ENCODE results near the gene BEND3.
A peak's percentile ranks its signal among the peaks of the same experiment; 100 is the strongest.
"Not testable (repeated sequence)": the region's sequence is repeated elsewhere in the genome, so short reads cannot be mapped to it uniquely, and the experiment has no call there.

BEND3 gene

DNA sequence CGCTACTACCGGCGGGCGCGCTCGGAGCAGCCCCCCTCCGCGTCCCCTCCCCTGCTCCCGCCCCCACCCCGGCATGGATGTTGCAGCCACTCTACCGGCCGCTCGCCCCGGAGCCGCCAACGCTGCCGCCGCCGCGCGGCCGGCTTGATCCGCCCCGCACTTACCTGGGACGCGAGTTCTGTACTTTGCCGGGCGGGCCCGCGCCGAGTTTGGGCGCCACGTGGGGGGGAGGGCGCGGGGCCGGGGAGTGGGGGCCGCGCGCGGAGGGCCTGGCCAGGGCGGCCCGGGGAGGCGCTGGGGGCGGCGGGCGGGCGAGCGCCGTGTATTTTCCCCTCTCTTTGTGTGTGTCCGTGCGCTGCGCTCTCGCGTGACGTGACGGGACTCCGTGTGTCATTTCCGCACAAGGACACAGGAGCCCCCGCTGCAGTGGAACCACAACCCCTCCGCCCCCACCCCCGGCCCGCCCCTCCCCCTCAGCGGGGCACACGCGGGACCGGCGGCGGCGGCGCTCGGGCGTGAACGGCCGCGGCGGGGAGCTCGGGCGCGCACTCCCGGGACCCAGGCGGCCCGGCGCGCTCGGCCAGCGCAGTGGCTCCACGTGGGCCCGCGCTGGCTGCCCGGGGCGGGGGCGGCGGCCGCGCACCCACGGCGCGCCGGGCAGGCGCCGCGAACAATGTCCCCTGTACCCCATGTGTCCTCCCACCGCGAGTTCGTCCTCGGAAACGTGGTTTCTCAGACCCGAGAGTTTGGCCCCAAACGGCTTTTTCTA is at the start of gene BEND3:
Gene BEND3 (minus strand): TSS at position 590 of the 769 bp plus-strand sequence. CDS start 16,230 bp downstream, outside the sequence.
- peak within 1 kb of the TSS; percentile 75 for H3K27ac Mint-ChIP-seq
- H3K36me3 Mint-ChIP-seq (ENCODE audit: low read depth) = no peaks in the 10 kb centered on the region
- H3K4me3 Mint-ChIP-seq = peak within 1 kb of the TSS; percentile 82
- peak; percentile 39 for DNase-seq (ENCODE audit: low spot score)
- peaks cover 13% of the 10 kb centered on the region for H3K27me3 Mint-ChIP-seq (ENCODE audit: low read depth)
- H3K9me3 Mint-ChIP-seq = no peaks in the 10 kb centered on the region
- H3K4me1 Mint-ChIP-seq (ENCODE audit: low read depth) = peaks cover 14% of the 10 kb centered on the region

DNA sequence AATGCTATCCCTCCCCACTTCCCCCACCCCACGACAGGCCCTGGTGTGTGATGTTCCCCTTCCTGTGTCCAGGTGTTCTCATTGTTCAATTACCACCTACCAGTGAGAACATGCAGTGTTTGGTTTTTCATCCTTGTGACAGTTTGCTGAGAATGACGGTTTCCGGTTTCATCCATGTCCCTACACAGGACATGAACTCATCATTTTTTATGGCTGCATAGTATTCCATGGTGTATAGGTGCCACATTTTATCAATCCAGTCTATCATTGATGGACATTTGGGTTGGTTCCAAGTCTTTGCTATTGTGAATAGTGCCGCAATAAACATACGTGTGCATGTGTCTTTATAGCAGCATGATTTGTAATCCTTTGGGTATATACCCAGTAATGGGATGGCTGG is 49.0 kb upstream of the BEND3 start:
- not testable (repeated sequence) for H3K4me3 Mint-ChIP-seq; H3K27ac Mint-ChIP-seq; H3K4me1 Mint-ChIP-seq (ENCODE audit: low read depth); H3K9me3 Mint-ChIP-seq; H3K27me3 Mint-ChIP-seq (ENCODE audit: low read depth); H3K36me3 Mint-ChIP-seq (ENCODE audit: low read depth); DNase-seq (ENCODE audit: low spot score)

DNA sequence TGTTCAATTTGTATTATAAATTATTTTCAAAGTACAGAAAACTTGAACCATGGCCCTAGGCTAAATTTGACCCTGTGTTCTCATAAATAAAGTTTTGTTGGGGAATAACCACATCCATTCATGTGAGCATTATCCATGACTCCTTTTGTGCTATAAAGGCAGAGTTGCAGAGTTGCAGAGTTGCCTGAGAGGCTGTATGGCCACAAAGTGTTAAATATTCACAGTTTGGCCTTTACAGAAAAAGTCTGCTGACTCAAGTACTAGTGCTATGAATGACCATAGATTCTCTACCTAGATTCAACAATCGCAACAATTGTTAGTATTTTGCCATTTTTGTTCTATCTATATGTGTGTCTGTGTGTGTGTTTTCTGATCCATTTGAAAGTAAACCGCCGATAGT is 46.2 kb upstream of the BEND3 start:
- Mint-ChIP-seq H3K36me3 (ENCODE audit: low read depth) (no peaks in the 10 kb centered on the region), H3K27ac (no peak overlapping the region), H3K4me3 (no peak overlapping the region), H3K27me3 (ENCODE audit: low read depth) (no peaks in the 10 kb centered on the region), H3K9me3 (no peaks in the 10 kb centered on the region), H3K4me1 (ENCODE audit: low read depth) (no peaks in the 10 kb centered on the region)
- no peak for DNase-seq (ENCODE audit: low spot score)

DNA sequence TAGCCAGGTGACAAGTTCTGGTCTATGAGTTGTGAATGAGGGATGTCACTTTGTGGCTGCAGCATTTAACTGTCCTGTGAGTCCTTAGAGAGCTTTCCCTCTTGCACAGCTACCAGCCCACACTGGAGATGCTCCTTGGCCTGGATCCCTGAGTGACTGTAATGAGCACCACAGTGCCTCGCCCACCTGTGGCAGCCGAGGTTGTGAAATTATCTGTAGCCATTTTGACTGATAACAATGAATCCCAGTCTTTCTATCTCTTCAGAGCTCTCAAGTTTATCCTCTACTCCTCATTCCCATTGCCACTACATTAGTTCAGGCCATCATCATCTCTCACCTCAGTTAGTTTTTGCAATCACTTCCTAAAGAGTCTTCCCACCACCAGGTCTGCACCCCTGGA is 41.3 kb upstream of the BEND3 start:
- Mint-ChIP-seq H3K27ac (no peak overlapping the region), H3K36me3 (ENCODE audit: low read depth) (no peaks in the 10 kb centered on the region), H3K9me3 (no peaks in the 10 kb centered on the region), H3K27me3 (ENCODE audit: low read depth) (no peaks in the 10 kb centered on the region), H3K4me3 (no peak overlapping the region), H3K4me1 (ENCODE audit: low read depth) (no peaks in the 10 kb centered on the region)
- DNase-seq (ENCODE audit: low spot score) = no peak

DNA sequence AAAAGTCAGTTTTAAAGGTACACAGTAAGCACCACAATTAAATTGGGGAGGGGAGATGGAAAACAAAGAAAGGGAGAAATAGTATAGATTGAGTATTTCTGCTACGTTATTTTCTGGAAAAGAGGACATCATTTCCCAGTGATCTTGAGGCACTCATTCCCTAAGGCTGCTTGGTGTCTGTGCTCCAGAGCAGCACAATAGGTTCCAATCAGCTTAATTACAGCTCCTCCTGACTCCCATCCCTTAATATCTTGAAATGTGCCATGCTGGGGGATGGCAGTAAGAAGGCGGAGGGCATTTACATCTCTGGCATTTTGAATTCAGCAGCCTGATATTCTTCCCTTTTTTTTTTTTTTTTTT is 39.5 kb upstream of the BEND3 start:
- no peak for DNase-seq (ENCODE audit: low spot score)
- Mint-ChIP-seq H3K27ac (no peak overlapping the region), H3K9me3 (no peaks in the 10 kb centered on the region), H3K36me3 (ENCODE audit: low read depth) (no peaks in the 10 kb centered on the region), H3K4me1 (ENCODE audit: low read depth) (no peaks in the 10 kb centered on the region), H3K4me3 (no peak overlapping the region), H3K27me3 (ENCODE audit: low read depth) (no peaks in the 10 kb centered on the region)

DNA sequence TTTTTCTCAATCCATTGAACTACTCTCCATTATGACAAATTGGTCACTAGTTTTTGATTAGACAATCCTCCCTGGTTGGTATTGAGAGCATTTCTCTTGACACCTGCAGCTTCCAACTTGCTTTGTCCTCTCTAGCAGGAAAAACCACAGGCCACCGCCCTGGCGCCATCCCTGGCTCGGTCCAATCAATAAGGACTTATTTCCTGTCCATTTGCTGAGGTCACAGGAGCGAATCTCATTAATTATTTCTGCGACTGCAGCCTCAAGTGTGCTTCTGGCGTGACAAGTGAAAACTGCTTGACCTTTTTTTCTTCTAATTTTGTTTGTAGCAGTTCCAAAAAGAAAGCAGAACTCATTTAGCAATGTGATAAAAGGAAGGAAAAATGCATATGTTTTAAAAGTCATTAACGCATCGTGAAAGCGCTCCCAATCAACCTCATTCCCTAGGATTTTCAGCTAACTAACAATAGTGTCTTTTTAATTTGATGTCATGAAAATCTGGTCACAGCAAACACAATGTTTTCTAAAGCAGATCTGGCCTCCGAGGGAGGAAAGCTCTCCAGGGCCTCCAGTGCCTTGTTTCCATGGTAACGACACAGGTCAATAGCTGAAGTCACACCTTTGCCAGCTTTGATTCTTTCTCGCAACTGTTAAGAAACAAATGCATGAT is 39.0 kb upstream of the BEND3 start:
- no peaks in the 10 kb centered on the region for H3K9me3 Mint-ChIP-seq
- no peak overlapping the region for H3K4me3 Mint-ChIP-seq
- no peak for DNase-seq (ENCODE audit: low spot score)
- H3K4me1 Mint-ChIP-seq (ENCODE audit: low read depth) = no peaks in the 10 kb centered on the region
- no peaks in the 10 kb centered on the region for H3K27me3 Mint-ChIP-seq (ENCODE audit: low read depth)
- no peaks in the 10 kb centered on the region for H3K36me3 Mint-ChIP-seq (ENCODE audit: low read depth)
- H3K27ac Mint-ChIP-seq = no peak overlapping the region

DNA sequence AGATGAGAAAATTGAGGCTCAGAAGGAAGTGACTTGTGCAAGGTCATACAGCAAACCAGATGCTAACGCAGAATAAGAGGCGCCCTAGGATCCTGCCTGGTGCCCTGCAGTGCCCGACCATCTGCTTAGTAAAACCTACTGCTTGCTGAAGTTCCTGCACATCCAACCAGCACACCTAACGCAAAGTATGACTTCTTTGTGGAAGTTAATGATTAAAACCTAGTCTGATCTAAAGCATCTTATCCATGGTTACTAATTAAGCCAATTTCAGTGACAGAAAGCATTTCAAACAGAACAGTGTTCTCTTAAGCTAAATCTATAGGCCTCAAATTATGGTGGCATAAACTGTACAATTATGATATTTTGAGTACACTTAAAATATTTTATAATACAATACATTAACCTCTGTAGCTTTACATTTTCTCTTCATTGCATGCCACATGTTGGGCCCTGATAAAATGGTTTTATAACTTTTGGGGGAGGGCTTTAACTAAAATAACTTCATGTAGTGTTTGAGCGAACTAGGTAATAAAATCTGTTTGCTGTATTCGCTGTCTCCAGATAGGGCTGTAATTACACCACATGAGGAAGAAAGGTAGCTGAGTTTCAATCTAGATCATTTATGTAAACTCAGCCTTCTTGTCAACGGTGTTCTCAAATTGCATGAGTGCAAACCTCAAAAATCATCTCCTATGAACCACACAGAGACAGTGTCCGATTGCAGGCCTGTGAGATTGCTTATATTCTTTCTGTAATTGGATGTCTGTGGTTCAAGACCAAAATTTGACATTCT is 37.5 kb upstream of the BEND3 start:
- no peaks in the 10 kb centered on the region for H3K4me1 Mint-ChIP-seq (ENCODE audit: low read depth)
- H3K27ac Mint-ChIP-seq = no peak overlapping the region
- H3K27me3 Mint-ChIP-seq (ENCODE audit: low read depth) = no peaks in the 10 kb centered on the region
- no peak overlapping the region for H3K4me3 Mint-ChIP-seq
- H3K36me3 Mint-ChIP-seq (ENCODE audit: low read depth) = no peaks in the 10 kb centered on the region
- DNase-seq (ENCODE audit: low spot score) = no peak
- no peaks in the 10 kb centered on the region for H3K9me3 Mint-ChIP-seq

DNA sequence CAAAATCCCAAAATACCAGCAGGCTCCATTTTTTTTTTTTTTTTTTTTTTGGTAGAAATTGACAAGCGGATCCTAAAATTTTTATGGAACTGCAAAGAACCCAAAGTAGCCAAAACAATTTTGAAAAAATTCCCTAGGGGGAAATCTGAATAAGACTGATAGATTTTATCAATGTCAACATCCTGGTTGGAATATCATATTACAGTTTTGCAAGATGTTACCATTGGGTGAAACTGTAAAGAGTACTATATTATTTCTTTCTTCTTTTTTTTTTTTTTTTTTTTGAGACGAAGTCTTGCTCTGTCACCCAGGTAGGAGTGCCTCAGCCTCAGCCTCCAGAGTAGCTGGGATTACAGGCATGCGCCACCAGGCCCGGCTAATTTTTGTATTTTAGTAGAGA is 29.4 kb upstream of the BEND3 start:
- Mint-ChIP-seq H3K4me3 (no peak overlapping the region), H3K27ac (no peak overlapping the region), H3K4me1 (ENCODE audit: low read depth) (no peaks in the 10 kb centered on the region), H3K36me3 (ENCODE audit: low read depth) (no peaks in the 10 kb centered on the region), H3K27me3 (ENCODE audit: low read depth) (no peaks in the 10 kb centered on the region), H3K9me3 (no peaks in the 10 kb centered on the region)
- no peak for DNase-seq (ENCODE audit: low spot score)

DNA sequence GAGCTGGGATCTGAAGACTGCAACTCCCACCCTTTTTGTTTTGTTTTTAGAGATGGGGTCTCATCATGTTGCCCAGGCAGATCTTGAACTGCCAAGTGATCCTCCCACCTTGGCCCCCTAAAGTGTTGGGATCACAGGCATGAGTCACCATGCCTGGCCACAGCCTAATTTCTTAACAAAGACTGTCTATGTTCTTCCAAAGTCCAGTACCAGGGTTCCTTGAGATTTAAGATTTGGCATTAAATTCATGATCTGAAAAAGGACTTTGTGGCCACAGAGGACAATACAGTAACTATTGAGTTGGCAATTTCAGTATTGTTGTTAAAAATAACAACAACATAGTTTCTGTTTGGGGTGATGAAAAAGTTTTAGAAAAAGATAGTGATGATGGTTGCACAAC is 28.7 kb upstream of the BEND3 start:
- no peak overlapping the region for H3K4me3 Mint-ChIP-seq
- no peaks in the 10 kb centered on the region for H3K4me1 Mint-ChIP-seq (ENCODE audit: low read depth)
- no peak for DNase-seq (ENCODE audit: low spot score)
- H3K36me3 Mint-ChIP-seq (ENCODE audit: low read depth) = no peaks in the 10 kb centered on the region
- no peaks in the 10 kb centered on the region for H3K9me3 Mint-ChIP-seq
- no peaks in the 10 kb centered on the region for H3K27me3 Mint-ChIP-seq (ENCODE audit: low read depth)
- H3K27ac Mint-ChIP-seq = no peak overlapping the region

DNA sequence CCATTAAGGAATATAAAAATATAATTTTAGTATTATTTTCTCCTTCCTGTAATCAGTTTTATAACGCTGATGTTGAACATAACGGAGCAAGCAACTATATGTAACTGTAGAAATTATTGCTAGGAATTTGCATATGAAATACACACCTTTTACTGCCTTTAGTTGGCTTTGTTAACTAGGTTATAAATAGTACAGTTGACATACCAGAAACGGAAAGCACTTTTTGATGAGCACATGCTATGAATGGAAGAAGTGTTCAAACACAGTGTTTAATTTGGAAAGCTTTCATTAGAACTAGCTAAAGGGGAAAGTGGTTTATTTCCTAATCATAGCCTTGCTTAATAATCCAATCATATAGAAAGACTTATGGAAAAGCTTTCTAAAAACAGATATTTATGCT is 25.3 kb upstream of the BEND3 start:
- Mint-ChIP-seq H3K4me3 (no peak overlapping the region), H3K27ac (no peak overlapping the region), H3K27me3 (ENCODE audit: low read depth) (no peaks in the 10 kb centered on the region), H3K4me1 (ENCODE audit: low read depth) (no peaks in the 10 kb centered on the region), H3K9me3 (no peaks in the 10 kb centered on the region), H3K36me3 (ENCODE audit: low read depth) (no peaks in the 10 kb centered on the region)
- no peak for DNase-seq (ENCODE audit: low spot score)

DNA sequence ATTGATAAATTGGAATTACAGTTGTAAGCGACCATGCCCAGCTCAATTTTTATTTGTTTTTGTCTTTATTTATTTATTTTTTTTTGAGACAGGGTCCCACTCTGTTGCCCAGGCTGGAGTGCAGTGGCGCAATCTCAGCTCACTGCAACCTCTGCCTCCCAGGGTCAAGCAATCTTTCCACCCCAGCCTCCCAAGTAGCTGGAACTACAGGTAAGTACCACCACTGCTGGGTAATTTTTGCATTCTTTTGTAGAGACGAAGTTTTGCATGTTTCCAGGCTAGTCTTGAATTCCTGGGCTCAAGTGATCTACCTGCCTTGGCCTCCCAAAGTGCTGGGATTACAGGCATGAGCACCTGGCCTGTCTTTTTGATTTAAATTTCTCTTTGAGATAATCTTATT is 21.0 kb upstream of the BEND3 start:
- H3K27me3 Mint-ChIP-seq (ENCODE audit: low read depth); H3K4me1 Mint-ChIP-seq (ENCODE audit: low read depth); H3K4me3 Mint-ChIP-seq; H3K27ac Mint-ChIP-seq; DNase-seq (ENCODE audit: low spot score); H3K36me3 Mint-ChIP-seq (ENCODE audit: low read depth); H3K9me3 Mint-ChIP-seq: not testable (repeated sequence)

DNA sequence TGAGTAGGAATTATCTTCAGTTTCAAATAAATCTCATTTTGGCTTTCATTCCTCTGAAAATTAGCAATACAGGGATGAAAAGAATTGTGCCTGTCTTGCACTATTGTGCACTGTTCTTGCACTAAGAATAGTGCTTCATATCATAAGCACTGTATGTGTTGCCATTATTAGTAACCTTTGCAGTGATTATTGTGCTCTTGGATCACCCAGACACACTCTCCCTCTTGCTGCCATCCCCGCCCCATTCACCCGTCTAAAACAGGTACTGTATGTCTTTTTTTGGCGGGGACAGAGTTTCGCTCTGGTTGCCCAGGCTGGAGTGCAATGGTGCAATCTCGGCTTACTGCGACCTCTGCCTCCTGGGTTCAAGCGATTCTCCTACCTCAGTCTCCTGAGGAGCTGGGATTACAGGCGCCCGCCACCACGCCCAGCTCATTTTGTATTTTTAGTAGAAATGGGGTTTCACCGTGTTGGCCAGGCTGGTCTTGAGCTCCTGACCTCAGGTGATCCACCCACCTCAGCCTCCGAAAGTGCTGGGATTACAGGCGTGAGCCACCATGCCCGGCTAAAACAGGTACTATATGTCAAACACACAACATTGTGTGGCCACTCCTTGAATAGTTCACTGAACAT is 19.8 kb upstream of the BEND3 start:
- H3K4me3 Mint-ChIP-seq; H3K36me3 Mint-ChIP-seq (ENCODE audit: low read depth); H3K9me3 Mint-ChIP-seq; DNase-seq (ENCODE audit: low spot score); H3K4me1 Mint-ChIP-seq (ENCODE audit: low read depth); H3K27ac Mint-ChIP-seq; H3K27me3 Mint-ChIP-seq (ENCODE audit: low read depth): not testable (repeated sequence)

DNA sequence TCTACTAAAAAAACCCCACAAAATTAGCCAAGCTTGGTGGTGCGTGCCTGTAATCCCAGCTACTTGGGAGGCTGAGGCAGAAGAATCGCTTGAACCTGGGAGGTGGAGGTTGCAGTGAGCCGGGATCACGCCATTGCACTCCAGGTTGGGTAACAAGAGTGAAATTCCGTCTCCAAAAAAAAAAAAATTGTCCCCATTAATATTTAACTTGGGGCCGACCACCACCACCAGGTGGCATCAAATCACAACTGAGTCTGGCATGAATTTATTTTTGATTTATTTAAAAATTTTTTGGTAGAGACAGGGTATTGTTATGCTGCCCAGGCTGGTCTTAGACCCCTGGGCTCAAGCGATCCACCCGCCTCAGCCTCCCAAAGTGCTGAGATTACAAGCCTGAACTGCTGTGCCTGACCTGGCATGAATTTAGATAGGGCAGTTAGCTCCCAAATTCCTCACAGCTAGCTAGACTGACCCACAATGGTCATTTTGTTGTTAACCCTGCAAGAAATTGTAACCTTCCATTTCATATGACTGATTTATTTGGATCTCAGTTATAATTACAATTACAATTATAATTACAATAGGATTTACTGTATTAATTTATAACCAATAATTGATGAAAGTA is 17.1 kb upstream of the BEND3 start:
- H3K9me3 Mint-ChIP-seq = no peaks in the 10 kb centered on the region
- H3K36me3 Mint-ChIP-seq (ENCODE audit: low read depth) = no peaks in the 10 kb centered on the region
- H3K4me3 Mint-ChIP-seq = no peak overlapping the region
- H3K4me1 Mint-ChIP-seq (ENCODE audit: low read depth) = peaks cover 3% of the 10 kb centered on the region
- no peak overlapping the region for H3K27ac Mint-ChIP-seq
- DNase-seq (ENCODE audit: low spot score) = no peak
- peaks cover 3% of the 10 kb centered on the region for H3K27me3 Mint-ChIP-seq (ENCODE audit: low read depth)
